ENCODE measurements around the gene ARAP2. TPM values are rescaled to one million over a fixed set of nuclear protein-coding genes. Genes with fewer than 3 reads are reported as not detected.

ARAP2 gene
- total RNA-seq, 4 donors from 2014 or later, result 12.4 to 65.6 (median 27.5) TPM

DNA sequence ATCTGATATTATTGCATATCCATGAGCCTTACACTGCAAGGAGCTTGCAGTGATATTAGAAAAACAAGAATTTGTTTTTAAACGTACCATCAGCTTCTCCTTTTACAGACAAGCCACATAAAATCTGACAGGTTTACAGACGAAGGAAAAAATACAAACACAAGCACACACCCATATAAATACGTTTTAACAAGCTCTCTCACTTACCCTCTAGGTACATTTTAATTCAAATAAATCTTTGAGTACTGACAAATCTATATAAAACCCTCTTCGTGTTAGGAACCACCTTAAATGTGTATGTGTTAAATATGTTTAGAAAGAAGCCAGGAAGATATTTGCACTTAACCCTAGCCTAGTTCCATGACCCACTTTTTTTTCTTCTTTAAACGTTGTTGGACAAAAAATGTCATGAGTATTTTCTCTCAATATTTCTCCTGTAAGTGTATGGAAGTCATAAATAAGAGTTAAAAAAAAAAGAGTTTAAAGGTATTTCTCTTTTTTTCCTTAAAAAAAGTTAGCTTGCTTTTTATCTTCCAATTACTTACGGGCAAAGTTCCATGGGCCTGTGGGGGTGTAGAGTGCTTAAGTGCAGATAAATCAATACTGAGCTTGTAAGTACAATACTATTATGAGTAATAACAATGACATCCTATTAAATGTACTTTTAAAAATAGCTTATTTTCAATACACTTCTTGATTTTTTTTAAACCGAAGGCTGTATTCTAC lies 1.5 kb downstream of the ARAP2 start:
- 44 to 47% methylated on average over 7 of the region's 7 CpGs for whole genome bisulfite sequencing, 2 donors
- Histone ChIP-seq H3K27ac (peak overlapping the region in 3 of 4 donors; percentile 41 to 99 (median 92)), H3K4me1 (peaks cover 0 to 24% (median 0%) of the 10 kb centered on the region in 4 donors)

GRCh38 chr4:36241771-36242170 lies 2.5 kb downstream of the ARAP2 start:
- TF ChIP-seq CTCF (IDR thresholded peaks at IDR 0.05), result no peak
- TF ChIP-seq POLR2A (IDR thresholded peaks at IDR 0.05), result no peak
- TF ChIP-seq EP300 (IDR thresholded peaks at IDR 0.05), result no peak

More for the DNA sequence above, 1.5 kb downstream of the ARAP2 start:
- TF ChIP-seq EP300 (IDR thresholded peaks at IDR 0.05) (no peak), POLR2A (IDR thresholded peaks at IDR 0.05) (no peak), CTCF (IDR thresholded peaks at IDR 0.05) (no peak)
- no peak for DNase-seq (ENCODE audit: low spot score in 2 of 2)
- peak overlapping the region; percentile 5 to 94 (median 49) for H3K4me3 ChIP-seq
- H3K27me3 ChIP-seq, result no peaks in the 10 kb centered on the region
- H3K9me3 ChIP-seq, result no peaks in the 10 kb centered on the region
- H3K36me3 ChIP-seq, result no peaks in the 10 kb centered on the region

GRCh38 chr4:36237366-36238313 lies 6.7 kb downstream of the ARAP2 start:
- peaks cover 0 to 5% (median 0%) of the 10 kb centered on the region in 3 donors for H3K36me3 ChIP-seq
- no peak overlapping the region for H3K27ac ChIP-seq
- no peaks in the 10 kb centered on the region for H3K27me3 ChIP-seq
- DNase-seq (ENCODE audit: low spot score in 2 of 2), result no peak
- TF ChIP-seq POLR2A (IDR thresholded peaks at IDR 0.05), result no peak
- TF ChIP-seq EP300 (IDR thresholded peaks at IDR 0.05), result no peak
- TF ChIP-seq CTCF (IDR thresholded peaks at IDR 0.05), result no peak
- 82 to 89% methylated on average over 4 of the region's 4 CpGs for WGBS, 2 donors
- H3K4me3 ChIP-seq, result no peak overlapping the region
- peaks cover 0 to 17% (median 0%) of the 10 kb centered on the region in 4 donors for H3K4me1 ChIP-seq
- no peaks in the 10 kb centered on the region for H3K9me3 ChIP-seq

More at GRCh38 chr4:36241771-36242170, 2.5 kb downstream of the ARAP2 start:
- H3K9me3 ChIP-seq, result no peaks in the 10 kb centered on the region
- peak overlapping the region in 3 of 4 donors; percentile 41 to 99 (median 92) for H3K27ac ChIP-seq
- peaks cover 0 to 5% (median 0%) of the 10 kb centered on the region in 3 donors for H3K36me3 ChIP-seq
- peaks cover 0 to 24% (median 0%) of the 10 kb centered on the region in 4 donors for H3K4me1 ChIP-seq
- 44 to 48% methylated on average over 2 of the region's 2 CpGs for WGBS, 2 donors
- H3K27me3 ChIP-seq, result no peaks in the 10 kb centered on the region
- no peak for DNase-seq (ENCODE audit: low spot score in 2 of 2)
- peak overlapping the region in 3 of 4 donors; percentile 5 to 94 (median 89) for H3K4me3 ChIP-seq

DNA sequence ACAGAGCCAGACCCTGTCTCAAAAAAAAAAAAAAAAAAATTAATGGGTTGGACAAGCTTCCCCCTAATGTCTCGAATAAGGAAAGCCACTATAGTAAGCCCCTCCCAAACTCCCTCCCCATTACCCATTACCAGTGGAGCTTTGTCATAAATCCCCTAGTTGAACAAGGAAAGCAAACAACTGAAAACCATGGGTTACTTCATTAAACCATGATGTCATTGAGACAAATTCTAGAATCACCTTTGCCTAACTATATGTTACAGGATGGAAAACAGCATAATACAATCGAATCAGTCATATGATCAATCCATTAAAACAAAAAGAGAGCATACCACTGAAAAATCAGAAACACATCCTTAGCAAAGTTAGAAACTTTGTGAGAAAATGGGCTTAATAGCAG lies 8.2 kb downstream of the ARAP2 start:
- 92 to 96% methylated on average over 2 of the region's 2 CpGs for WGBS, 2 donors
- no peak for DNase-seq (ENCODE audit: low spot score in 2 of 2)
- TF ChIP-seq POLR2A (IDR thresholded peaks at IDR 0.05) (no peak), EP300 (IDR thresholded peaks at IDR 0.05) (no peak), CTCF (IDR thresholded peaks at IDR 0.05) (no peak)

More for the DNA sequence above, 8.2 kb downstream of the ARAP2 start:
- Histone ChIP-seq H3K27me3 (no peaks in the 10 kb centered on the region), H3K36me3 (peaks cover 0 to 5% (median 0%) of the 10 kb centered on the region in 3 donors), H3K9me3 (no peaks in the 10 kb centered on the region), H3K27ac (no peak overlapping the region), H3K4me3 (no peak overlapping the region), H3K4me1 (peaks cover 0 to 10% (median 0%) of the 10 kb centered on the region in 4 donors)

All from tibial nerve (tissue), 4 donors.